Activated CD4-positive, CD25-positive, alpha-beta regulatory T cell treated with anti-CD3 and anti-CD28 coated beads, Interleukin-2, amount 50 U/mL, for 24 hours (primary cell): ENCODE results near the gene GPATCH11.

Experiments used
- ATAC-seq, 2 donors: fragments of 150-1000 bp; cut with Tn5 transposase; one replicate each; pipeline ENCODE4 v1.10.0; 2021; ENCODE audit warnings: mild to moderate bottlenecking in 1 of 2, moderate library complexity in 1 of 2

Gene GPATCH11

GRCh38 chr2:37083873-37084794 lies at the start of gene GPATCH11, which contains the start of gene HEATR5B:
Gene GPATCH11, plus strand, starts transcription at chr2:37084518. Its CDS starts 3,864 bp downstream, at chr2:37088382.
Gene HEATR5B, minus strand, starts transcription at chr2:37084372. Its CDS starts 958 bp downstream, at chr2:37083414.
- peak; percentile 86 to 89 for ATAC-seq

DNA sequence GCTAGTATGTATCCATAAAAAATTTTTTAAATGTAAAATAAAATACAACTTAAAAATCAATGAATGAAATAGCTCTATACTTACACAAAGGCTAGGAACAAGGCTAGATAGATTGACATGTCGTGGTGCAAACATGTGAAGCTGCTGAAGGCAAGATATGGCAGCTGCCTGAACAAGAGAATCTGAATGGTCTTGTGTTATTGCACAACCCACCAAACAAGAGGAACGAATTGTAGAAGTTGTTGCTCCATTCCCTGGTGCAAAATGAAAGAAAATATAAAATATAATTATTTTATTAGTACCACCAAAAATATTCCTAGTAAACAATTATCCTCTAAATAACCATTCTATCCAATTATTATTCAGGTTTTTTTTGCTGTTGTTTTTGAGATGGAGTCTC lies 46.5 kb upstream of the GPATCH11 start:
- ATAC-seq: no peak

DNA sequence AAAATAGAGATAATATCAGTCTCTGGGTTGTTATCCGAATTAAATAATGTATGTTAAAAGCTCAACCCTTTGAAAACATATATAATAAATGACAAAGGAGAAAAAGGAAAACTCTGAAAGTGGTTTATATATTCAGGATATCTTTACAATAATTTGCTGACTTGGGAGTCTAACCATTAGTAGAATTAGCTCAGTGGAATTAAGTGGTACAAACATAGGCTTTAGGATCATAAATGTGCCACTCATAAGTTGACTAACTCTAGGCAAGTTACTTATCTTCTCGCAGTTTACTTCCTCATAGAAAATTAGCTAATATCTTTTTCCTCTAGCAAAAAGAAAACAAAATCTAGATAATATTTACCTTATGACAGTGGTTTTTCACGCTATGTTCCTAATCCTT lies 44.7 kb upstream of the GPATCH11 start:
- ATAC-seq: no peak

GRCh38 chr2:37052600-37053332 lies 31.6 kb upstream of the GPATCH11 start:
- no peak for ATAC-seq

DNA sequence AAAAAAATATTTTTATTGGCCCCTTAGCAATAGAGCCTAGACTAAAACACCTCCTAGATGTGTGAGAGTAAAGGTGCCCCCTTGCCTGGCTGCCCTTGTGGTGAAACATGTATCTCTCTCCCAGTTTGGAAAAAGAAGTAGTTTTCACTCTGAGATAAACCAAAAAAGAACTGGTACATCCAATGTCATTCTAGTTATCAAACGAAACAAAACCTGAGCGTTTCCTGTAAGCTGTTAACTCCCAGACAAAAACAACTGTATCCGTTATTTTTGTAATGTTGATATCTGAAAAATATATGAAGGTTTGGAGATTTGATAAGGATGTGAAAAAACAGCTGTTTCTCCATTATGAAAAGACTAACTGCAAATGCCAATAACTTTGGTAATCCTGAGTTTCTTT lies 24.5 kb upstream of the GPATCH11 start:
- ATAC-seq: no peak

- ATAC-seq: no peak
Measured at GRCh38 chr2:37060446-37060845, 23.9 kb upstream of the GPATCH11 start.

DNA sequence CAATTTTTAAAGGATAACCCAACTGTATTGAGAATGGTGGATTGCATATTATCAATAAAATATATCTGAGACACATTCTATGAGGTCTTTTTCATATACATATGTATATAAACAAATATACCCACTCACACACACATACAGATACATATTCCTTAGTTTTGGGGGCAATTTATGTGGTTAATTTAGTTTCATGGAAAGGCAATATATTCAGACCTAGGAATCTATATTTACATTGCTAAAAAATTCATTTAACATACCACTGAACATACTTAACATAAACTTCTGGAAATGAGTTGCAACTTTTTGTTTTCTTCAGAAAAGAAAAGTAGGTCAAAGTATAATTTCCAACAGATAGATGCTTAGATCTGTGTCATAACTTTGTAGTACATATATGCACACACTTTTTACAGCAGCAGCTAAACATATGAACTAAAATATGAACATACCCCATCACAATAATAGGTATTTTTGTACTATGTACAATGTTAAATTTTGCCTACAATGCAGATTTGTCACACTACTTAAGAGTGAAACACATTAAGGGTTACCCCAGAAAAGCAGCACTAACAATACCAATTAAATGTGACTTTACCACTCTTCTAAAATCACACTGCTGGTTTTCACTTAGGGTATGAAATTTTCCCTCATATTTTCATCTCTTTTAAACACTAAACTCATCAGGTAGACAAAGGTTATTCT lies 23.2 kb upstream of the GPATCH11 start:
- no peak for ATAC-seq

GRCh38 chr2:37061776-37062175 lies 22.5 kb upstream of the GPATCH11 start:
- ATAC-seq: no peak

DNA sequence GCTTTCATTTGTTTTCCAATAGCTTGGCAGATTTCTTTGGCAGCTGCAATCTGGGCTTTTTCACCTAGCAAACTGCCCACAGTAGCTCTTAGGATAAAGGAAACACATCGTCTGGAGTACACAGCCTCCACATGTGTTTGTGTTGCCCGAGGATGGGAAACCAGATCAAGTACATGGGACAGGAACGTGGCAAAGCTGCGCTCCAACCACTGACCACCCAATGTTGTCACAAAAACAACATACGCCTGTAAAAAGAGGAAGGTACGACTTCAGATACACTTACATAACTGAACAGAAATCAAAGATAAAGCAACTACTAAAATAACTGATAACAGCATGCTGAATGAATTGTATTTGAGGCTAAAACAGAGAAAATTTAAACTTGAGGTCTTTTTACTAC lies 15.6 kb upstream of the GPATCH11 start:
- no peak for ATAC-seq

- no peak for ATAC-seq
Measured at GRCh38 chr2:37070931-37071330, 13.4 kb upstream of the GPATCH11 start.

- ATAC-seq: no peak
Measured at GRCh38 chr2:37080266-37080665, 4.1 kb upstream of the GPATCH11 start.

DNA sequence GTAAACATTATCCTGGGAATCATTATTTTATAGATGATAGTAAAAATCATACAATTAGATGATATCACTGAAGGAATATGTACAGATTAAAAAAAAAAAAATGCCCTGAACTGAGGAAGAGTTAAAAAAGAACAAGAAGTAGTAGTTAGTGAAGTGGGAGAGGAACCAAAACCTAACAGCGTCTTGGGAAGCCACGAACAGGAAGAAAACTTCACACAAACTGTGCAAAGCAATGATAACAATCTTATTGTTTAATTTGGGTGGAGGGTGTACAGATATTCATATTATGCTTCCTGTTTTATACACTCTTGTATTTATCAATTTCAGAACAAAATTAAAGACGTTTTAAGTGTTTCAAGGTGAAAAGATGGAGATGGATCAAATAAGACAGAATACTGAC lies 3.6 kb upstream of the GPATCH11 start:
- ATAC-seq: no peak

DNA sequence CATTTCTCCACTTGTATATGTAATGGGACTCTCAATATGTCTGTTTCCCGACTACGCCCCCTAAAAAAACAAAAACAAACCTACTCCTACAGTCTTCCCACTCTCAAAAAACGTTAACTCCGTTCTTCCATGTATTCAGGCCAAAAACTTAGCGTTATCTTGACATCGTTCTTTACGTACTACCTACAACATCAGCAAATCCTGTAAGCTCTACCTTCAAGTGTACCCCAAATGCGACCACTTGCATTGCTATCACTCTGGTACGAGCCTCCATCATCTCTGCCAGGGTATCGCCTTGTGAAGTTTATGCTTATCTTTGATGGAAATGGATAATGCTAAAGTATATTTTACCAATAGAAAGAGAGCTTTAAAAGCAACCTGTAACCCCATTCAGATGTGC lies 479 bp downstream of the GPATCH11 start:
- no peak for ATAC-seq

- no peak for ATAC-seq
Measured at GRCh38 chr2:37085731-37086147, 1.4 kb downstream of the GPATCH11 start.

- peak in 1 of 2 donors; percentile 24 for ATAC-seq
Measured at GRCh38 chr2:37090019-37090477, 5.7 kb downstream of the GPATCH11 start.

DNA sequence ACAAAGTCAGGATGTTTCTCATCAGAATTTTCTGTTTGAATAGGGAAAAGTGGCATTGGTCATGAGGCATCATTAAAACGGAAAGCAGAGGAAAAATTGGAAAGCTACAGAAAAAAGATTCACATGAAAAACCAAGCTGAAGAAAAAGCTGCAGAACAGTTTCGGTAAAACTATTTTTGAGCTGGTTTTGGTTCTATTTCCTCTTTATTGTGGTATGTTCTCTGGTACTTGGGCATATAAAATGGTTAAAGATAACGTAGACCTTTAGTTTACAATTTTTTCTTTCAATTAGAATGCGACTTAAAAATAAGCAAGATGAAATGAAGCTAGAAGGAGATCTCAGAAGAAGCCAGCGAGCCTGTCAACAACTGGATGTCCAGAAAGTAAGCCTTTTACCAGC lies 7.6 kb downstream of the GPATCH11 start:
- ATAC-seq: no peak

GRCh38 chr2:37096568-37096967 lies 12.2 kb downstream of the GPATCH11 start:
- no peak for ATAC-seq

GRCh38 chr2:37098416-37099118 lies 14.2 kb downstream of the GPATCH11 start:
- ATAC-seq: no peak

DNA sequence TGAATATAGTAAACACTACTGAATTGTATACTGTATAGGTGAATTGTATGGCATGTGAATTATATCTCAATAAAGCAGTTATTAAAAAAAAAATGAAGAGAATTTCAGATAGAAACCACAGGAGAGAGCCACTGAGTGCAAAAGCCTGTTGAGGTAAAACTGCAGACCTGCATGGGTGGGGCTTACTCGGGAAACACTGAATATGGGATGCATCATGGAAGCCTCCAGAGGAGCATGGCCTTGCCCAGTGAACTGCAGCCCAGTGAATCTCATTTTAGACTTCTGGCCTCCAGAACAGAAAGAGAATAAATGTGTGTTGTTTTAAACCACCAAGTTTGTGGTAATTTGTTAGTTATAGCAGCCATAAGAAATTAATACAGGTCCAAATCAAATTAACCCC lies 15.7 kb downstream of the GPATCH11 start:
- no peak for ATAC-seq

DNA sequence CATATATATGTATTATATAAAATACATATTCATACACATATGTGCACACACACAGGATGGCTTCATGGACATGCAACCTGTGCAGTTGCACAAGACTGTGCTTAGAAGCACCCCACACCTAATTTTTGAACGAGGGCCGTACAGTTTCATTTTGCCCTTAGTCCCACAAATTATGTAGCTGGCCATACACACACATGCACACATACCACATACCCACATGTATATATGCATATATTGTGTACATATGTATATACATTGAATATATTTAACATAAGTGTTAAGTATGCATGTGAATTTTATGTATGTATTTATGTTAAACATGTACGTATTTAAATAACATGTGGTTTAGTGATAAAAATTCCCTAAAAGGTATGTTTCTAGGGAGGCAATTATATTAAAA lies 18.3 kb downstream of the GPATCH11 start:
- no peak for ATAC-seq

- ATAC-seq: no peak
Measured at GRCh38 chr2:37104178-37104577, 19.9 kb downstream of the GPATCH11 start.

DNA sequence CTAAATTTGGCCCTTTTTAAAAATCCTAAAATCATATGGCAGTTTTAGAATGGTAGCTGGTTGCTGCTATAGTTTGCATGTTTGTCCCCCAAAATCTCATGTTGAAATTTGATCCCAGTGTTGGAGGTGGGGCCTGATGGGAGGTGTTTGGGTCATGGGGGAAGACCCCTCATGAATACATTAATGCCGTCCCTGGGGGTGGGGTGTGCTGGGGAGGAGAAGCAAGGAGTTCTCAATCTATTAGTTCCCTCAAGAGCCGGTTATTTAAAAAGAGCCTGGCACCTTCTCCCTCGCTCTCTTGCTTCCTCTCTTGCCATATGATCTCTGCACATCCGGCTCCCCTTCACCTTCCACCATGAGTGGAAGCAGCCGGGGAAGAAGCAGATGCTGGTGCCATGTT lies 20.8 kb downstream of the GPATCH11 start:
- ATAC-seq: no peak
